Panc1 (cell line): ENCODE measurements around the gene NOTCH1.

ENCODE experiments used
- CTCF ChIP-seq: fragments of 450-650 bp; IDR thresholded peaks from 2 replicates; pipeline ENCODE4 v1.5.1; 2017; ENCODE audit warnings: mild to moderate bottlenecking
- POLR2AphosphoS5 ChIP-seq: IDR thresholded peaks from 2 replicates; pipeline ENCODE4 v1.6.1; 2012; ENCODE audit warnings: mild to moderate bottlenecking, low read depth, low read length, moderate library complexity
- REST ChIP-seq, 2 experiments: IDR thresholded peaks; 2 replicates each; pipeline ENCODE4 v1.6.1; 2011 to 2012; ENCODE audit warnings: low read depth in 2 of 2, control low read depth in 1 of 2, low read length in 1 of 2, mild to moderate bottlenecking in 1 of 2, moderate library complexity in 1 of 2; ENCODE audit not compliant: insufficient read depth in 1 of 2
- SIN3A ChIP-seq: IDR thresholded peaks from 2 replicates; pipeline ENCODE4 v1.6.1; 2012; ENCODE audit warnings: low read depth, mild to moderate bottlenecking, low read length, moderate library complexity, borderline replicate concordance; ENCODE audit not compliant: insufficient read depth
- TCF7L2 ChIP-seq: IDR thresholded peaks from 2 replicates; pipeline ENCODE4 v1.6.1; 2011; ENCODE audit warnings: mild to moderate bottlenecking, low read depth, low read length, inconsistent platforms

GRCh38 chr9:136584401-136584932 lies 38.6 kb upstream of the NOTCH1 start:
- TF ChIP-seq CTCF (no peak), SIN3A (no peak), POLR2AphosphoS5 (no peak), TCF7L2 (no peak), REST (IDR thresholded peaks at IDR 0.05; ENCODE audit: insufficient read depth in 1 of 2, low read depth in 2 of 2, low read length in 1 of 2) (no peak)
